Adrenal gland (tissue), 12 donors: ENCODE results near the gene SKIC2. TPM values are rescaled to one million over a fixed set of nuclear protein-coding genes. Genes with fewer than 3 reads are reported as not detected.

Experiments used
- DNase-seq, 7 donors: peaks; one replicate each; pipeline ENCODE4 v3.0.0-alpha.2; 2019 to 2020
- H3K27ac ChIP-seq, 5 donors: fragments of 200-600 bp; sonication (generic) in 4 of 5; 1 replicate in 3 of 5; 2 replicates in 2 of 5; pipeline versions ENCODE4 v1.5.1 to v1.8.0; 2016 to 2020; ENCODE audit warnings: mild to moderate bottlenecking in 1 of 5
- H3K27me3 ChIP-seq: fragments of 200-600 bp; 2 replicates; pipeline ENCODE4 v1.8.0; 2021
- H3K36me3 ChIP-seq, 2 donors: fragments of 200-600 bp; replicated peaks in 1 of 2; 1 replicate in 1 of 2; 2 replicates in 1 of 2; pipeline versions ENCODE4 v1.5.1 to v1.8.0; 2018 to 2022
- H3K4me1 ChIP-seq, 2 donors: fragments of 200-600 bp; replicated peaks in 1 of 2; 1 replicate in 1 of 2; 2 replicates in 1 of 2; pipeline versions ENCODE4 v1.5.1 to v1.8.0; 2018 to 2021
- H3K4me3 ChIP-seq, 4 donors: fragments of 200-600 bp; sonication (generic) in 3 of 4; one replicate each; pipeline ENCODE4 v1.5.1; 2016 to 2018
- H3K9me3 ChIP-seq, 3 donors: fragments of 200-600 bp; sonication (generic) in 1 of 3; replicated peaks in 1 of 3; 1 replicate in 2 of 3; 2 replicates in 1 of 3; pipeline versions ENCODE4 v1.5.1 to v1.8.0; 2016 to 2021
- POLR2A ChIP-seq, 2 donors: fragments of 450-650 bp; IDR thresholded peaks; one replicate each; pipeline ENCODE4 v1.6.1; 2017; ENCODE audit warnings: antibody characterized with exemption in 2 of 2, mild to moderate bottlenecking in 2 of 2, moderate library complexity in 1 of 2
- WGBS, 4 donors: extraction: QIAGEN DNeasy Blood & Tissue Kit in 2 of 4; methylation state at CpG; one replicate each; pipeline versions ENCODE4 v1.1.5 to v1.1.7; 2013 to 2017; 5-methylcytosine and 5-hydroxymethylcytosine counted together
- intact Hi-C, 2 donors: fragments of 100-400 bp; cut with DNase I; formaldehyde crosslinking; loops; one replicate each; pipeline versions ENCODE4 v1.14.1 to v1.15.0; 2022 to 2023
- polyA plus RNA-seq, 3 donors: library from polyadenylated mRNA; stranded (reverse); fragments of 200-250 nt in 2 of 3; fragments of 350-450 nt in 1 of 3; fragmentation: Illumina TruSeq in 1 of 3; extraction: RNeasy Lipid Tissue Mini Kit (QIAGEN cat#74804) in 1 of 3; gene quantifications; one replicate each; pipeline ENCODE4 v1.2.3, GENCODE V29; 2013 to 2014
- total RNA-seq, 9 donors: library from RNA; depleted of rRNA in 4 of 9; stranded (reverse); fragments of >200 nt in 4 of 9; fragments of 120-200 nt in 1 of 9; fragmentation: NEBNext Ultra II Directional in 1 of 9; extraction: Animal tissue kit (Norgen Biotek cat#: 25700) in 1 of 9; gene quantifications; one replicate each; pipeline versions ENCODE4 v1.1.0 to v1.2.4, GENCODE V29; 2013 to 2023
- TF ChIP-seq, protein P1 (sequence below), 6 experiments: fragments of 450-650 bp in 4 of 6; fragments of 200-600 bp in 2 of 6; sonication (generic) in 1 of 6; IDR thresholded peaks; 1 replicate in 5 of 6; 2 replicates in 1 of 6; pipeline versions ENCODE4 v1.5.1 to v1.8.0; 2016 to 2021; ENCODE audit warnings: antibody characterized with exemption in 6 of 6, mild to moderate bottlenecking in 2 of 6, moderate library complexity in 1 of 6
- donor health status: healthy with polysubstance abuse.
- donor health status: Bipolar disorder and iron deficiency.
- donor health status: DM: yes; HTN: yes; CAD: no.
- donor health status: DM: no; HTN: no; CAD: no.
- donor health status: DM: no; HTN: no; CAD: no.
- donor health status: DM: yes; HTN: yes; CAD: no.

The SKIC2 gene
- total and polyA plus RNA-seq, 12 donors = 29.9 to 330 (median 90.7) TPM

DNA sequence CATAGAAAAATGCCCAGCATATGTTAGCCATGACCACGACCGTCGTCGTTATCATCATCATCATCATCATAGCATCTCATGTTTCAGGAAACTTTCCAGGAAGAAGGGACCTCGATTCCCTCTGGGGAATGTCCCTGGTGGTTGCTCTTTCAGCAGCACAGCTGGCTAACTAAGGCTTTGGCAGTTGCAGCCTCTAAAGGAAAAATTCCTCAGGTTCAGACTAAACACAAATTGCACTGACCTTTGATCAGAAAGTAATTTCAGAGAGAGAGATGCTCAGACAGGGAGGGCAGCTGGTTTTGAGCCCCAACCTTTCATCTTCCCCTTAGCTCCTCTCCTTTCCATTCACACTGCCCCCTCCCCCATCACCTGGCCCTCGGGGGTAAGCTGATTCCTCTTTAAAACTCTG, 18.7 kb upstream of the SKIC2 start:
- H3K4me3 ChIP-seq = no peak overlapping the region
- no peaks in the 10 kb centered on the region for H3K27me3 ChIP-seq
- no peak overlapping the region for H3K27ac ChIP-seq
- TF ChIP-seq, protein P1, sequence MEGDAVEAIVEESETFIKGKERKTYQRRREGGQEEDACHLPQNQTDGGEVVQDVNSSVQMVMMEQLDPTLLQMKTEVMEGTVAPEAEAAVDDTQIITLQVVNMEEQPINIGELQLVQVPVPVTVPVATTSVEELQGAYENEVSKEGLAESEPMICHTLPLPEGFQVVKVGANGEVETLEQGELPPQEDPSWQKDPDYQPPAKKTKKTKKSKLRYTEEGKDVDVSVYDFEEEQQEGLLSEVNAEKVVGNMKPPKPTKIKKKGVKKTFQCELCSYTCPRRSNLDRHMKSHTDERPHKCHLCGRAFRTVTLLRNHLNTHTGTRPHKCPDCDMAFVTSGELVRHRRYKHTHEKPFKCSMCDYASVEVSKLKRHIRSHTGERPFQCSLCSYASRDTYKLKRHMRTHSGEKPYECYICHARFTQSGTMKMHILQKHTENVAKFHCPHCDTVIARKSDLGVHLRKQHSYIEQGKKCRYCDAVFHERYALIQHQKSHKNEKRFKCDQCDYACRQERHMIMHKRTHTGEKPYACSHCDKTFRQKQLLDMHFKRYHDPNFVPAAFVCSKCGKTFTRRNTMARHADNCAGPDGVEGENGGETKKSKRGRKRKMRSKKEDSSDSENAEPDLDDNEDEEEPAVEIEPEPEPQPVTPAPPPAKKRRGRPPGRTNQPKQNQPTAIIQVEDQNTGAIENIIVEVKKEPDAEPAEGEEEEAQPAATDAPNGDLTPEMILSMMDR (IDR thresholded peaks at IDR 0.05) = no peak
- no peak for TF ChIP-seq POLR2A (IDR thresholded peaks at IDR 0.05)
- 20 to 38% (median 22%) methylated on average over 6 of the region's 6 CpGs for WGBS, 4 donors
- no peaks in the 10 kb centered on the region for H3K9me3 ChIP-seq
- H3K36me3 ChIP-seq = no peaks in the 10 kb centered on the region
- intact Hi-C loops = no loop called here
- no peak for DNase-seq
- H3K4me1 ChIP-seq = peaks cover 3 to 5% of the 10 kb centered on the region in 2 donors

DNA sequence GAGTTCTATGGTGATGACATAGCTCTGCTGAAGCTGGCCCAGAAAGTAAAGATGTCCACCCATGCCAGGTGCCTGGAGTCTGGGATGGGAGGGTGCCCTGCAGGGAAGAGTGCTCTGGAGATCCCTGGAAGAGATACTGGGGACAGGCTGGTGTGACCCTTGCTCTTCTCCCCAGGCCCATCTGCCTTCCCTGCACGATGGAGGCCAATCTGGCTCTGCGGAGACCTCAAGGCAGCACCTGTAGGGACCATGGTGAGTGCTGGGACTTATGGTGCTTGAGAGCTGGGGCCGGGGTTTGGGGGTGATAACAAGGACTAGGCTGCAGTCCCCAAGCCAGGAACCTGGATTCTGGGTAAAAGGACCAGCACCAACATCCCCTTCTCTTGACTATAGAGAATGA, 15.2 kb upstream of the SKIC2 start:
- Histone ChIP-seq H3K27me3 (no peaks in the 10 kb centered on the region), H3K4me3 (no peak overlapping the region), H3K4me1 (peaks cover 12 to 15% of the 10 kb centered on the region in 2 donors), H3K36me3 (no peaks in the 10 kb centered on the region), H3K27ac (no peak overlapping the region), H3K9me3 (no peaks in the 10 kb centered on the region)
- intact Hi-C loops = no loop called here
- no peak for DNase-seq
- 78 to 88% (median 82%) methylated on average over 1 to 3 of the region's 3 CpGs for WGBS, 4 donors
- no peak for TF ChIP-seq POLR2A (IDR thresholded peaks at IDR 0.05)

DNA sequence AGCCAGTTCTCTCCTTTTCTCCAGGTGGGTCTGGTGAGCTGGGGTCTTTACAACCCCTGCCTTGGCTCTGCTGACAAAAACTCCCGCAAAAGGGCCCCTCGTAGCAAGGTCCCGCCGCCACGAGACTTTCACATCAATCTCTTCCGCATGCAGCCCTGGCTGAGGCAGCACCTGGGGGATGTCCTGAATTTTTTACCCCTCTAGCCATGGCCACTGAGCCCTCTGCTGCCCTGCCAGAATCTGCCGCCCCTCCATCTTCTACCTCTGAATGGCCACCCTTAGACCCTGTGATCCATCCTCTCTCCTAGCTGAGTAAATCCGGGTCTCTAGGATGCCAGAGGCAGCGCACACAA, 13.8 kb upstream of the SKIC2 start:
- H3K27ac ChIP-seq = peak overlapping the region in 4 of 5 donors; percentile 58 to 94 (median 88)
- H3K4me1 ChIP-seq = peaks cover 12 to 15% of the 10 kb centered on the region in 2 donors
- 38 to 59% (median 57%) methylated on average over 9 of the region's 9 CpGs for WGBS, 4 donors
- no peak for TF ChIP-seq POLR2A (IDR thresholded peaks at IDR 0.05)
- TF ChIP-seq, protein P1 (IDR thresholded peaks at IDR 0.05) = no peak
- no peak overlapping the region for H3K4me3 ChIP-seq
- H3K27me3 ChIP-seq = no peaks in the 10 kb centered on the region
- intact Hi-C loops = no loop called here
- no peaks in the 10 kb centered on the region for H3K9me3 ChIP-seq
- DNase-seq = no peak
- no peaks in the 10 kb centered on the region for H3K36me3 ChIP-seq

DNA sequence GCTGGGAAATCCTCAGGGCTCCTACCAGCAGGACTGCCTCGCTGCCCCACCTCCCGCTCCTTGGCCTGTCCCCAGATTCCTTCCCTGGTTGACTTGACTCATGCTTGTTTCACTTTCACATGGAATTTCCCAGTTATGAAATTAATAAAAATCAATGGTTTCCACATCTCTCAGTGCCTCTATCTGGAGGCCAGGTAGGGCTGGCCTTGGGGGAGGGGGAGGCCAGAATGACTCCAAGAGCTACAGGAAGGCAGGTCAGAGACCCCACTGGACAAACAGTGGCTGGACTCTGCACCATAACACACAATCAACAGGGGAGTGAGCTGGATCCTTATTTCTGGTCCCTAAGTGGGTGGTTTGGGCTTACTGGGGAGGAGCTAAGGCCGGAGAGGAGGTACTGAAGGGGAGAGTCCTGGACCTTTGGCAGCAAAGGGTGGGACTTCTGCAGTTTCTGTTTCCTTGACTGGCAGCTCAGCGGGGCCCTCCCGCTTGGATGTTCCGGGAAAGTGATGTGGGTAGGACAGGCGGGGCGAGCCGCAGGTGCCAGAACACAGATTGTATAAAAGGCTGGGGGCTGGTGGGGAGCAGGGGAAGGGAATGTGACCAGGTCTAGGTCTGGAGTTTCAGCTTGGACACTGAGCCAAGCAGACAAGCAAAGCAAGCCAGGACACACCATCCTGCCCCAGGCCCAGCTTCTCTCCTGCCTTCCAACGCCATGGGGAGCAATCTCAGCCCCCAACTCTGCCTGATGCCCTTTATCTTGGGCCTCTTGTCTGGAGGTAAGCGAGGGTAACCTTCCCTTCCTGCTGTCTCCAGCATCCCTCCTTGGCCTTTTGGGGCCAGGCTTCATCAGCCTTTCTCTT, 13.2 kb upstream of the SKIC2 start, which contains the start of gene CFB:
Gene CFB (plus strand): TSS at position 589 of the 863 bp plus-strand sequence. CDS start 127 bp downstream, at position 716.
- DNase-seq = peak; percentile 81 to 95 (median 94)
- Histone ChIP-seq H3K4me1 (peaks cover 12 to 15% of the 10 kb centered on the region in 2 donors), H3K36me3 (no peaks in the 10 kb centered on the region), H3K27me3 (no peaks in the 10 kb centered on the region), H3K4me3 (peak within 1 kb of the TSS in 1 of 4 donors; percentile 30), H3K27ac (peak within 1 kb of the TSS; percentile 58 to 94 (median 90)), H3K9me3 (no peaks in the 10 kb centered on the region)
- TF ChIP-seq, protein P1 (IDR thresholded peaks at IDR 0.05) = no peak
- peak in 1 of 2 donors; percentile 34 for TF ChIP-seq POLR2A (IDR thresholded peaks at IDR 0.05)
- WGBS, 4 donors = 42 to 55% (median 53%) methylated on average over 9 to 11 of the region's 11 CpGs
- intact Hi-C loops = no loop called here
